CD4-positive, alpha-beta T cell treated with Interleukin-2 at 100 ng/mL for 4 hours (primary cell): Measurements from ENCODE around the gene DLGAP5.

Experiments
- DNase-seq: peaks from one replicate; pipeline ENCODE4 v3.0.0-alpha.2; 2020; ENCODE audit warnings: low spot score

The DLGAP5 gene

DNA sequence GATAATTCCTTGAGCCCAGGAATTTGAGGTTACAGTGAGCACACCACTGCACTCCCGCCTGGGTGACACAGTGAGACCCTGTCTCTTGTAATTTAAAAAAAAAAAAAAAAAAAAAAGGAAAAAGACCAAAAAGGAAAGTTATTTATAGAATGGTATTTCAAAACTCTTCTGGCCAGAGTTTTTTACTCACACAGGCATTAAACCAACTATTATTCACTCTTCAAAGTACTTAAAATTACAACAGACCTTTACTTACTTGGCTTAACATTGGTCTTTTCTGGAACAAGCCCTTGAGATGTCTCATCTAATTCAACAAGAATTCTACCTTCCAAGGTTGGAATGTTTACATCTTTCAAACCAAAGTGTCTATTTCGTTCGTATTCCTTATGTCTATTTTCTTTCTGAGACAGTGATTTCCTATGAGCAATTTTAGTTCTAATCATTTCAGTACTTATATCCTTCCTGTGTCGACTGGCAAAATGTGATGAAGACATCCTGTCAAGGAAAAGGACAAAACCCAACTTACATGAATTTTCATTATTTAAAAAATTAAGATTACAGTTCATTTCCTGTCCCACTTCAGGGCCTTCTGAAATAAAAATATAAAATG, 2.6 kb downstream of the DLGAP5 start:
- no peak for DNase-seq

GRCh38 chr14:55180434-55180833, 11.0 kb downstream of the DLGAP5 start:
- no peak for DNase-seq

DNA sequence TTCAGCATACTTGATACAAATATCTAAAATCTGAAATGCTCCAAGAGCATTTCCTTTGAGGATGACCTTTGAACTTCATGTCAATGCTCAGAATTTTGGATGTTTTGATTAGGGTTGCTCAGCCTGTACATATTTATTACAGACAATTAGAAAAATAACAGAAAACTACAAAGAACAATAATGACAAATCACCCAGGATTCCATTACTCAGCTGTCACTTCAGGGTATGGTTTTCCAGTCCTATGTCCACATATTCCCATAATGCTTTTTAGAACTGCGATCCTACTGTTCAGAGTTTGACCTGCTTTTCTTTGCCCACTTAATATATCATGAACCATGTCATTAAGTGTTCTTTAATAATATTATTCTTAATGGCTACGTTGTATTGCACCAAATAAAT, 11.4 kb downstream of the DLGAP5 start:
- DNase-seq, result no peak

- no peak for DNase-seq
Measured at GRCh38 chr14:55170526-55170925, 20.9 kb downstream of the DLGAP5 start.

DNA sequence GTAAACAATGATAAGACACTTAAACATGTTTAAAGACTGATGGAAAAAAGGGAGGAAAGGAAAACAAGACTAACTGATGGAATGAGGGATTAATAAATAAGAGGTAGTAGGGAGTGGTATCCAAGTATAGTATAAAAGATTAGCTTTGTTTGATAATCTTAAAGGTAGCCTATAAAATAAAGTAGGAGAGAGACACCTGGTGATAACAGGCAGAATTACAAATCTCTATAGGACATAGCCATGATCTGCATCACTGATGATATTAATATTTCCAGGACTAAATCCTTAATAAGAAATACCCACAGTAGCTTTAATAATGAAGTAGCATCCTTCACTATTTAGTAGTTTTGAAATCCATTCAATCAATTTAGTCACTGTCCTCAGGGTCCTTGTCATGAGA, 30.4 kb downstream of the DLGAP5 start:
- DNase-seq, result peak; percentile 70

GRCh38 chr14:55158412-55158811, 33.0 kb downstream of the DLGAP5 start:
- no peak for DNase-seq

DNA sequence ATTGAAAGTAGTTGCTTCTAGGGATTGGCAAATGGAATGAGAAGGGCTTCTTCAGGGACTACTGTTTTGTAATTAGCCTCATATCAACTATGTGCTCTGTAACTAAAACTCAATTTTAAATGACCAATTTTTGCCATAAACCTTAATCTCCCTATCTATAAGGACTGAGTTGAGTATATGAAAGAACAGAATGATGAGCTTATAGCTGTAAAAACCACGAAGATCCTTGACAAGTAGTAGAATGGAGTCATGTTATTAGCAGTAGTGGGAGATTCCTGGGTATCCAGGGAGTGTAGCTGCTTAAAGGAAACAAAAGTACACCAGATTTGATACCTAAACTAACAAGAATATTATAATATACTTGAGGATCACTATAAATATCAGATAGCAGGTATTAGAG, 34.3 kb downstream of the DLGAP5 start:
- DNase-seq, result no peak

DNA sequence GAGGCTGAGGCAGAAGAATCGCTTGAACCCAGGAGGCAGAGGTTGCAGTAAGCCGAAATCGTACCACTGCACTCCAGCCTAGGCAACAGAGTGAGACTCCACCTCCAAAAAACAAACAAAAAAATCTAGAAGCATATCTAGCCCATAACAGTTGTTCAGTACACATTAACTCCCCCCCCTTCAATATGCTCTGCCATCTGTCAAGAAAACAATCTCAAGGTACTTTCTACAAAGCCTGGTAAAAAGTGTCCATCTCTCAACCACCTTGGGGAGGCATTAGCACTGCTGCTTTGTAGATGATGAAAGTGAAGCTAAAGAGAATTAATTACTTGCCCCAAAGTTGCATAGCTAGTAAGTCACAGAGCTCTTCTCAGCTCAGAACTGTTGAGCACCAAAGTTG, 37.4 kb downstream of the DLGAP5 start:
- DNase-seq, result no peak

DNA sequence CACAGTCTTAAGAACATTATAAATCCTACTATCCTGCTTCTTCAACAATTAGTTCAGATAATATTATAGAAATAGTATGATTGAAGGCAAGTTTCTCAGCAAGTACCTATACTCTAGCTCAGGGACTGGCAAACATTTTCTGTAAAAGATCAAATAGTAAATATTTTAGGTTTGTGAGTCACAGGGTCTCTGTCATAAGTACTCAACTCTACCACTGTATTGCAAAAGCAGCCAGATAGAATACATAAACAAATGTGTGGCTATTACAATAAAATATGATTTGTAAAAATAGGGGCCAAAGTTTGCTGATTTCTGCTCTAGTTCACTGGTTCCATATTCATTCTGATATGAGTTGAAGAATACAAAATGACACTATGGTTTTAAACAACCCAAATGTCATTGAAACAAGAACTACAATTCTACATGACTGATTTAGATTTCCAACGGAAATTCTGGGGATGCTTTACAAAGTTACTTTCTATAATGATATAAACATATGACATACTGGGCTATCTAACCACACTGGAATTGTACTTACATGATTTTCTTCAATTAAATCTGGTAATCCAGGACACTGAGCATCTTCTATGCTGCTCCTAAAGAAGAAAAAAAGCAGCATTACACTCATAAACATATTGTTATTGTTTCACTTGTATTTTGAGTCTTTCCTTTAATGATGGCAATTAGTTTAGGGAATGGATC, 39.2 kb downstream of the DLGAP5 start:
- DNase-seq, result no peak

DNA sequence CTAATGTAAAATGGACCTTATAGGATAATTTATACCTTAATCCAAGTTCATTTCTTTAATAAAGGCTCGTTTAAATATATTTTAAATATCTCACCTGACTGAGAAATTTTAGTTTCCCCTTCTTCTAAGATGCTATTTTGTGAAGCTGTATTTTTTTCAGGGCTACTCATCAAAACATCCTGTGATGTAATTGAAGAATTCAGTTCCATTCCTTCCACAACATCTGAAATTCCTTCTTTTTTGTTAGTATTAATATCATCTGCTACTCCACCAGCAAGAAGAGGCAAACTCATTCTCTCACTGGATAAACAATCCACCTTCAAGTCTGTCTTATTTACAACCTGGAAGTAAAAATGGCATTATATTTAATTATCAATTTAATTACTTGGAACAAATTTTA, 39.8 kb downstream of the DLGAP5 start:
- no peak for DNase-seq

DNA sequence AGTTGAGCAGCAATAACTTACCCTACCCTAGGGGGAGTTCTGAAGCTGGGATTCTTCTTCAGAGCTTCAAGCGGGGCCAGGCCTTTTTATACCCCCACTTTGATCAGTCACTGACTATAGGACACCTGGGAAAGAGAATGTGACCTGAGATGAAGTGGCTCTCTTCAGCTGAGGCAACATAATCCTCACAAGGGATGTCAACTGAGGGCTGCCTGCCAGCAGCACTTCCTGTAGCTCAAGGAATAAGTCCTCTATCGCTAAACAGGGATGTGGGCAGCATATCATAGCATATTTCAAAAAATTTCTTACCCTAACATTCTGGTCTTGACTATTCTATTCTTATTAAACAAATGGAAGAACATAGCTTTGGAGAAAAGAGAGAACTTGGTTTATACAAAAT, 45.0 kb downstream of the DLGAP5 start:
- no peak for DNase-seq

- no peak for DNase-seq
Measured at GRCh38 chr14:55142466-55142865, 48.9 kb downstream of the DLGAP5 start.

DNA sequence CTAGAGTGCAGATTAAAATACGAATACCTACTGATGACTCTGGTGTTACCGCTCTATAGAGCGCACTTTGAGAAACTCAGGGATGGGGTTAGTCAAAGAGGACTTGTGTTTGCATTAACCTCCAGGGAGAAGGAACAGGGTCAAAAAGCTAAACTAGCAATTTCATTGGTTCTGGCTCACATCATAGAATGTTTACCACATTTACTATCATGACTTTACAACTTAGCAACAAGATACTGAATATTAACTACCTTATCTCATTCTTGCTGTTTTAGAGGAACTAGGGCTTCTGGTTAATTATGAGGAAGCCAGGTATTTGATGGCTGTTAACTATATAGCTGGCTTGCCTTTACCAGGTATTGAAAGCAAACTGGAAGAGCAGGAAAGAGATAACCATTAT, 49.6 kb downstream of the DLGAP5 start:
- DNase-seq, result no peak

DNA sequence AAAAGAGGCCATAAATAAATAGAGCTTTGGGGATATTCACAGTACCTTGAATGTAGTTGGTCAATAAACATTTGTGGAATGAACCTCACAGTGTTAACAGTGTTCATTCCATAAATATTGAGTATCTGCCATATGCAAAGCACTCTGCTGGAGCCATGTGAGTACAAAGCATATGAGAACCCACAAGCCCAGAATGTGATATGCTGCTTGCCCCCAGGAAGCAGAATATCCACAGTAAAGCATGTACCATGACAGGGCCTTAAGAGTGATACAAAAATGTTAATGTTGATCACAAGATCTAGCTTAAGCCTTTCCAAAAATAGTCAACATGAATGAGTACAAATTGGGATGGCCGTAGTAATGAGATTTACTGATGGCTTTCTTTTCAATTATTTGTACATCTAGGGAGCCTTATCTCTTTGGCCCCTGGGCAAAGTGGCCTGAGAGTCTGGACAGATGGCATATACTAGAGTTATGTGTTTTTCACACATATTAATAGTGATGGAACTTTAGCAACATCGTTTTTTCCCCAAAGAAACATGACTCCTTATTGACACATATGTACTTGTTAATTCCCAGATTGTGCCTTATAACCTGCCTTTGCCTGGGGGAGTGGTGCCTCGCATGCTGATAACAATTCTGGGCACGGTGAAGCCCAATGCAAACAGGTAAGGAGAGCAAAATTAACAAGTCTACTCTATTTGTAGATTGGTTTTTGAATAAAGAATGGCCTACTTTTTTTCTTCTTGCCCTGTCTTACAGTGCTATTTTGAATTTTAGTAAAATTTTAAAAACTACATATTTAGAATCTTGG, 51.5 kb downstream of the DLGAP5 start:
- no peak for DNase-seq

- no peak for DNase-seq
Measured at GRCh38 chr14:55139141-55139540, 52.2 kb downstream of the DLGAP5 start.

DNA sequence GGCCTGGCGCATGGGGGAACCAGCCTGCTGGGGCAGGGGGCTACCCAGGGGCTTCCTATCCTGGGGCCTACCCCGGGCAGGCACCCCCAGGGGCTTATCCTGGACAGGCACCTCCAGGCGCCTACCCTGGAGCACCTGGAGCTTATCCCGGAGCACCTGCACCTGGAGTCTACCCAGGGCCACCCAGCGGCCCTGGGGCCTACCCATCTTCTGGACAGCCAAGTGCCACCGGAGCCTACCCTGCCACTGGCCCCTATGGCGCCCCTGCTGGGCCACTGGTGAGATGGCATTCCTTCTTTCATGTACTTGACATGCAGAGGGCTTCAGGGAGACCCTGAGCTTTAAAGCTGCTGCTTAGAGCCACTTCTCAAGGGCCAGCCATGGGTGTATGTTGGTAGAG, 53.3 kb downstream of the DLGAP5 start:
- no peak for DNase-seq

GRCh38 chr14:55136885-55137786, 54.2 kb downstream of the DLGAP5 start:
- no peak for DNase-seq

DNA sequence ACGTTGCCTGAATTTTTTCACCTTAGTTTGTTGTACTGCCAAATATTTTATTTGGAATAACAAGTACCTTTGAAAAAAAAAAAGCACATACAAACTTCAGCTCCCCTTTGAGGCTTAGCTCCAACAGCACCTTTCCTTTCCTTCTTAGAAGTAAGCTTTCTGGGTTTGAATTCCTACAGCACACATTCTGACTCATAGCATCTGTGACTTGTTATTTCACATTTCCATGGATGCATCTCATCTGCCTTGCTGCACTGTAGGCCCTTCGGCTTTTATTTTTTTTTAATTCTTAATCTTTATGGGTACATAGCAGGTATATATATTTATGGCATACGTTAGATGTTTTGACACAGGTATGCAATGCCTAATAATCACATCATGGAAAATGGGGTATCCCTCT, 55.1 kb downstream of the DLGAP5 start:
- no peak for DNase-seq

GRCh38 chr14:55133416-55133815, 58.0 kb downstream of the DLGAP5 start:
- DNase-seq, result no peak

- peak; percentile 24 for DNase-seq
Measured at GRCh38 chr14:55131370-55132137, 59.8 kb downstream of the DLGAP5 start.

- no peak for DNase-seq
Measured at GRCh38 chr14:55130196-55130550, 61.2 kb downstream of the DLGAP5 start.
